ENCODE results near the gene UBAC1. TPM values are rescaled to one million over a fixed set of nuclear protein-coding genes. Genes with fewer than 3 reads are reported as not detected.

The UBAC1 gene
- polyA plus RNA-seq: 16.3 and 22.1 TPM in 2 replicates

DNA sequence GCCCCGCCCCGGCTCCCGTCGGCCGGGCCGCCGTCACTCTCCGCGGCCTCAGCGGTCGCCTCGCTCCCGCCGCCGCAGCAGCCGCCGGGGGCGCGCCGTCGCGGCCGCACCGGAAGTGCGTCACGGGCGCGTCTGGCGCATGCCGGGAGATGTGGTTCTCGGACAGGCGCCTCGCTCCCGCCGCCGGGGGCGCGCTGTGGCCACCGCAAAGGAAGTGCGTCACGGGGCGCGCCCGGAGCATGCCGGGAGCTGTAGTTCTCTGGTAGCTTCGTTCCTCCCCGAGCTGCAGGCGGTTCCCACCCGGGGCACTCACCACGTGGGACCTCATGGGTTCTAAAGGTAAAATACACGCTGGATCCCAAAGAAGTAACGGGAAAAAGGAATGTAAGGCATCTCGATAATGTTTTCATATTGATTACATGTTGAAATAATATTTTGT lies at the start of gene UBAC1:
UBAC1 (minus strand) TSS at position 97 of the 439 bp plus-strand sequence. CDS start 211 bp downstream, outside the sequence.

DNA sequence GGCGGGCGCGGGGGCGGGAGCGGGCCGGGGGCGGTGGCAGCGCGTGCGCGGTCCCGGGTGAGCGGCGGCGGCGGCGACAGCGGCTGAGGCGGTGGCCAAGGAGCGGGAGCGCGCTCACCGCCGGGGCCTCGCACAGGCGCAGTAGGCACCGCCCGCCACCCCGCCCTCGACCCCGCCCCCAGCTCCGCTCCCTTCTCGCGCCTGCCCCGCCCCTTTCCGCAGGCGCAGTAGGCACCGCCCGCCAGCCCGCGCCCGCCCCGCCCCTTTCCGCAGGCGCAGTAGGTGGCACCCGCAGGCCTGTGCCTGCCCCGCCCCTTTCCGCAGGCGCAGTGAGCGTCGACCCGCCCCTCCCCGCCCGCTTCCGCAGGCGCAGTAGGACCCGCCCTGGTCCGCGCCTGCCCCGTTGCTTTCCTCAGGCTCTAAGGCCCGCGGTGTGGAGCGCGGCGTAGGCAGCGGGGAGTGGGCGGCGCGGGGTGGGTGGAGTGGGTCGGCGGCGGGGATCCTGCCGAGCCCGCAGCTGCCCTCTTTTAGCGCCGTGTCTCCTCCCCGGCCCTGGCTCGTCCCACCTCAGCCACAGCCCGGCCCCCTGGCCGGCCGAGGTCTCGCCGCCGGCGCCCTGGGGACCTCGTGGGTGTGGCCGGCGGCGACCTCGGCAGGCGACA lies 53.6 kb downstream of the UBAC1 start, which contains the start of gene CAMSAP1:
CAMSAP1 (minus strand) TSS at position 116 of the 662 bp plus-strand sequence. CDS start 387 bp downstream, outside the sequence.

Other genes with a start within 250 kb of the UBAC1 start
- gene CAMSAP1, start 53.8 kb downstream of the UBAC1 start, polyA plus RNA-seq: 2.3 and 5.1 TPM in 2 replicates
- gene NACC2, start 133.9 kb upstream of the UBAC1 start, polyA plus RNA-seq: 4.7 and 6.2 TPM in 2 replicates
- gene TMEM250, start 157.5 kb upstream of the UBAC1 start, polyA plus RNA-seq: 0.36 and 0.52 TPM in 2 replicates
- not detected in 2 replicates for gene LHX3, start 243.8 kb upstream of the UBAC1 start, polyA plus RNA-seq

All from Purkinje cell (primary cell).